CD4-positive, alpha-beta T cell treated with Interleukin-17A for 1 hour (primary cell): ENCODE data around the gene BDH1.

Experiments used
- DNase-seq: peaks from one replicate; pipeline ENCODE4 v3.0.0-alpha.2; 2020

Gene BDH1

DNA sequence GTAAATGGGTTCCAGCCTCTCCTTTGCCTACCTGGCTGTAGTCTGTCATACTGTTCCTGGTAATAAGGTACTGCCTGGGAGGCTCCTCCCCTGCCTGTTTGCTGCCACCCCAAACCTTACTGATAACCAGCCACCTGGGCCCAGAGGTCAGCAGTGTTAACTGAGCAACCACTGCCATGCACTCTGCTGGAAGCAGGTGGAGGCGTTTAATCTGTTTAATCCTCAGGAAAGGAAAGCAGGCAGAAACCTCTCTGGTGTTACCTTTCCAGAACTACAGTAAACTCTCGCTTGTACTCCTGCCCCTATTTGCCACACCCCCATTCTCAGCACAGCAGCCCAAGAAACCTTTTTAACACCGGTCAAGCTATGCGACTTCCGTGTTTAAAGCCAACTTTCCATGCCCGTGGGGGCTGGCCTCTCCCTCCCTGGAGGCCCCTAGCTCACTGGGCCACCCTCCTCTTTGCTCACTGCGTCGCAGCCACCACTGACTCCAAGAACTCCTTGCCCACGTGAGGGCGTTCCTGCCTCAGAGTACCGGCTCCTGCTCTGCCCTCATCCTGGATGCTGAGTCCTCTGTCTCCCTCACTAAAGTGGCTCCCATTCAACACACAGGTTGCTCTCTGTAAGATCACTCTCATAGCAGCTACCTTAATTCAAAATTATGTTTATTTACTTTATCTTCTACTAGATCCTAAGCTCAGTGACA lies 8.3 kb downstream of the BDH1 start:
- no peak for DNase-seq

DNA sequence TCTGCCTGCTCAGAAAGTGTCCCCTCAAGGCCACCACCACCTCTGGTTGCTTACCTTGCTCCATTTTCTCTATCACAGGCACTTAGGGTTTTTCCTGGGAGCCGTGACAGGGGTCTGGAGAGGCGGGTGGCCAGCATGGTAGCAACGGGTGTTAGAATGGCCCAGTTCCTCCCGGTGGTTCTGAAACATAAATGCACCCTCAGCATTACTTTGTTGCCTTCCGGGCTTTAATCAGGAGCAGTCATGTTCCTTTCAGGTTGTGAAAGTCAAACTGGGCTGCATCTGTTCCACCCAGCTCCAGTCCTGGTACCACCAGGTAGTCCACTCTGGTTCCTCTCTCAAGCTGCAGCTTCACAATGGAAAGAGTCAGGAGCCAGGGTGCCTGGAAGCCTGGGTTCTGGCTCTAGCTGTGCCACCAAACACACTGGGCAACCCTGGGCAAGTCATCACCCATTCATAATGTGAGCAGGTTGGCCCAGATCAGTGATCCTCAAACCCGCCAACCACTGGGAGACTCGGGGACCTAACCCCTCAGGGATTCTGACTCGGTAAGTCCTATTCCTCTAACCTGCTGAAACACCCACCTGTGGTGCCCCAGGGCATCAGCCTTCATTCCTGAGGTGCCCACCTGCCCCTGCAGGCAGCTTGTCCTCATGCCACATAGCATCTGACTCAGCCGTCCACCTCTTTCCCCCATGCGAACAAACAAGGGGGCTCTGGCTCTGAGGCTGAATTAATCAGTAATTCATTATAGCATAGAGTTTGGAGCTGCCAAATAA lies 9.3 kb downstream of the BDH1 start:
- no peak for DNase-seq

DNA sequence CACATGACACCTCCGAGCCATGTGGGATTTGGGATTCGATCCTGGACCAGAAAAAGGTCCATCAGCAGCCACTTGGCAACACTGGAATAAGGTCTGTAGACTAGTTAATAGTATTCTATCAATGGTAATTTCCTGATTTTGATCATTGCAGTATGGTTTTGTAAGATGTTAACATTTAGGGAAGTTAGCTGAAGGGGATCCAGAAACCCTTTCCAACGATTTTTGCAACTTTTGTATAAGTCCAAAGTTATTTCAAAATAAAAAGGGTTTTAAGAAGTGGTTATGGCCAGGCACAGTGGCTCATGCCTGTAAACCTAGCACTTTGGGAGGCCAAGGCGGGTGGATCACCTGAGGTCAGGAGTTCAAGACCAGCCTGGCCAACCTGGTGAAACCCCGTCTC lies 10.2 kb downstream of the BDH1 start:
- no peak for DNase-seq

DNA sequence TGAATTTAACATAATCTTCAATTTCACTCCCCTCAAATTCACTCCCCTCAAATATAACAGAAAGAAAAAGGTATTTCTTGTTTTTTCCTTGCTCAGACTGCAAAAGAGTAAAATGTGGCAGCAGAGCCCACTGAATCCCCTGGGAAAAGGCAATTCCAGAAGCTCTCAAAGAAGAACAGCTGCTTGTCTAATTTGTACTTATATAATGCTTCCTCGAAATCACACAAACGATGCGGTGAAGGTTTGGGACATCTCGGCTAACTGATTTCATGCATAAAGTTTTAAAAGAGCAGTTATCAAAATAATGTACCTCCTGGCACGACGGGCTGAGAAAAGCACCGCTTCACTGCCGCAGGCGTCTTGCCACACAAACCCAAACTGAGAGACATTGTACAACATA lies 10.7 kb downstream of the BDH1 start:
- DNase-seq, result no peak

DNA sequence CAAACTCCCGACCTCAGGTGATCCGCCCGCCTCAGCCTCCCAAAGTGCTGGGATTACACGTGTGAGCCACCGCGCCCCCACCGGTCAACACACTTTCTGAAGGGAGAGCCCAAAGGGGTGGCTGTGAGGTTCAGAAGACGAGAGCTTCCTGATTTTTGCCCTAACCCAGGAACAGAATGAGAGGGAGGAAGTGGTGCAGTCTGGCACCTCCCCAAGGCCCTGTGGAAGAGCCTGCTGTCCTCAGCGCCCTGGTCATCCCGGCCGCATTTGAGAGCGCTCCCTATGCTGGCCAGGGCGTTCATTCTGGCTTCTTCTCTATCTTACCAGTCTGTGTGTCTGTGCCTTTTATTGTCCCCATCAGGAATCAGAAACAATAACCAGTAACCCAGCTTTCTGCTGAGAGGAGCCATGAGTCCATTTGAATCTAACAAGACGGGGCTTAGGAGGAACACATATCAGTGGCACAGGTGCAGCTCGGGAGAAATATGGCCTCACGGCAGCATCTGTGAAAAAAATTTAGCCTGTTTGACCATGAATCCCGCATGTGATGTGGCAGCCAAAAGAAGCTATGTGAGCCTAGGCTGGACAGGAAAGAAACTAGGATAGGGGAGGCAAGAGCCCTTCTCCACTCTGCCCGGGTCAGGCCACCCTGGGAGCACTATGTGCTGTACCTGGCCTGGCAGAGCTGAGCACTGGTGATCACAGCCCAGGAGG lies 12.9 kb downstream of the BDH1 start:
- DNase-seq, result no peak

DNA sequence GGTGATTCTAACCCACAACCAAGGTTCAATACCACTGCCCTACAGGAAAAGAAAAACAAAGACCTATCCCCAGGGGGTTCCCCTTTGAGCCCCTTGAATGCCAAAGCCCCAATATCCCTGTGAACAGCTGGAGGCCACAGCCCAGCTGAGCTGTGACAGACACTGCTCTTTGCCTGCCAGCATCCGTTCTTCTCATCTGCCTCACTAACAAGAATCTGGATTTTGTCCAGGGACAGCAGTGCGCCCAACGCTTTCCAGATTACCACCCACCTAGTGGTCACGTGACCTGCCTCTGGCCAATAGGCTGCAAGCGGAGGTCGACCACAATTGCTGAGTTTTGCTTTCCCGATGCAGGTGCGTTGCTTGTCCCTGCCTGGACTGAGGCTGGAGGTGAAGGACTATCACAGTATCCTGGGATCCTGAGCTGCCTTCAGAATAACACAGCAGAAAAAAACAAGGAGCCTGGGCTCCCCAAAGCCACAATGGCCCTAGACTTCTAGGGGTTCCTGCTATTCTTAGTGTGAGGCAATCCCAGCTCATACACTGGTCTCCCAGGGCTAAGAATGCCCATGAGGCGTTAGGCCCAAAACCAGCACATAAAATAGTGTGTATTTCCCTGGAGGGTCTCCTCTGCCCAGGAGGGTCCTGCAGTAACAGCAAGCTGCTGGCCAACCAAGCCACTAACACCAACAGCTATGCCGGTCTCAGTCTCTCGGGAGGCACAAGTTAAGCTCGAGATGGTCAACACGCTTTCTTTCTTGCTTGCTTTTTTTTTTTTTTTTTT lies 13.8 kb downstream of the BDH1 start:
- DNase-seq, result no peak

DNA sequence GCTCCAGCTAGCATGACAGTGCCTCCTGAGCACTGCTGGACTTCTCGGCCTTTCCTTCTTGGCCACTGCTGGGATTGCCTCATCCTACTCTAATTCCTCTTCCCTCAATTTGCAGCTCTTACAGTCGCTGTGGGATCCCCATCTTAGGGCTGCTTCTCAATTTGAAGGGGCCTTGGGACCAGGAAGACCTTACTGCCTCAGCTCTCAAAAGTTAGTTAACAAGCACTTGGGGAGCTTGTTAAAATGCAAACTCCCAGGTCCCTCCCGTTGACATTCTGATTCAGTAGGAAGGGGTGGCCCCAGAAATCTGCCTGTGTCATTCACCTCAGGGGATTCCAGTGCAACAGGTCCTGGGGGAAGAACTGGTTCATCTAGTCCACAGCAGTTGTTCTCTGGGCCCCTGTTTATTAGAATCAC lies 14.8 kb downstream of the BDH1 start:
- DNase-seq, result no peak

DNA sequence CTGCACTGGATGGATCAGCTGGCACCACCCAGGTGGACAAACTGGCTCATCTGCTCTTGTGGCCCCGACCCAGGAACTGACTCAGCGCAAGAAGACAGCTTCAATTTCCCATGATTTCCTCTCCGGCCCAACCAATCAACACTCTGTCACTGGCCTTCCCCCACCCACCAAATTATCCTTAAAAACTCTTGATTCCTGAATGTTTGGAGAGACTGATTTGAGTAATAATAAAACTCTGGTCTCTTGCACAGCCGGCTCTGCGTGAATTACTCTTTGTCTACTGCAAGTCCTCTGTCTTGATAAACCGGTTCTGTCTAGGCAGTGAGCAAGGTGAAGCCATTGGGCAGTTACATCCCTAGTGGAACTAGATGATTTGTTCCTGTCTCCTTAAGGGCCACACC lies 16.1 kb downstream of the BDH1 start:
- no peak for DNase-seq

DNA sequence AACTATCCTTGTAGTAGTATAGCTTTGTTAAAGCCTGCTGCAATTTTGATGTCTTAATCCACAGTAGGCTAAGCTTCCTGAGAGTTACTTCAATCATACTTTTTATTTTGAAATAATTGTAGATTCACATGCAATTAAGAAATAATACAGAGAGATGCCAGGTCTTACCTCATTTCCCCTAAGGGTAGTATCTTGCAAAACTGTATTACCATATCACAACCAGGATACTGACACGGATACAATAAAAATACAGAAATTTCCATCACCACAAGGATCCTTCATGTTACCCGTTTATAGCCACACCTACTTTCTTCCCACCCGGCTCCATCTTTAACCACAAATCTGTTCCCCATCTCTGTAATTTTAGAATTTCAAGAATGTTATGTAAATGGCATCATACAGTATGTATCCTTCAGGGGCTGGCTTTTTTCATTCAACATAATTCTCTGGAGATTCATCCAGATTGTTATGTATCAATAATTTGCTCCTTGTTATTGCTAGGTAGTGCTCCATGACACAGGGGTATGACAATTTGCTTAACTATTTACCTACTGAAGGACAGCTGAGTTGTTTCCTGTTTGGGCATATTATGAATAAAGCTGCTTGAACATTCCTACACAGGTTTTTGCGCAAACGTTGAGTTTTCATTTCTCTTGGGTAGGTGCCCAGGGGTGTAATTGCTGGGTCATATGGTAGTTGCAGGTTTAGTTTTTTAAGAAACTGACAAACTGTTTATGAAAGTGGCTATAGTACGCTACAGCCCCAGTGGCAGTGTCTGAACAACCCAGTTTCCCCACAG lies 21.6 kb downstream of the BDH1 start:
- DNase-seq, result no peak

DNA sequence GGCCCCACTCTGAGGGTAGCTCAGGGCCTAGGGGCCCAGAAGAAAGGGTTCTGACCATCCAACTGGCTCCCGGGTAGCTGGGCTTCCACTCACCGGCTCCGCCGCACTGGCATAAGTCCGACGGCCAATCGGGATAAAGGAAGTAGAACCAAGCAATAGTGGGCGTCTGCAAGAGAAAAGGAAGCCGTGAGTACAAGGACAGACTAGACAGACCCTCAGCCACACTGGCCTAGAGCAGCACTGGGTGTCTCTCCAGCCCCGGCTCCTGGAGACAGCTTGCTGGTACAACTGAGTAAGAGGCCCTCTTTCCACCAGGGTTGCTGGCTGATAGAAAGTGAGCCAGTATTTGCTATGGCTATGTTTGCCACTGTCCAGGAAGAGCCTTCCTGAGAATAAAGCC lies 22.4 kb downstream of the BDH1 start:
- DNase-seq, result no peak

DNA sequence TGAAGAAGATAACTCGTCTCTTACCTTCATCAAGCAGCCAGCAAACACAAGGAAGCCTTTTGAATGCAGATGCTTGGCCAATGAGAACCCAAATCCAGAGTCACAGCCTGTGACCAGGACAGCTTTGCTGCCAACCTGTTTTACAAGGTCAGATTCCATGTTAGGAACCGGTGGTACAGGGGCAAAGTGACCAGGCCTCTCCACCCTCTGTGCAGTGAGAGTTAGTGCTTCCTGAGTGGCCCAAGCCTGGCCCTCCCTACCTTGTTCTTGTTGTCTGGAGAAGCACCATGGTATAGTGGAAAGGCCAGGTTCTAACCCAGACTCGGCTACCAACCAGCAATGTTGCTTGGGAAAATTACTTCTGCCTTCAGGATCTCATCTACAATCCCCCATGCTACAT lies 23.4 kb downstream of the BDH1 start:
- DNase-seq, result no peak

DNA sequence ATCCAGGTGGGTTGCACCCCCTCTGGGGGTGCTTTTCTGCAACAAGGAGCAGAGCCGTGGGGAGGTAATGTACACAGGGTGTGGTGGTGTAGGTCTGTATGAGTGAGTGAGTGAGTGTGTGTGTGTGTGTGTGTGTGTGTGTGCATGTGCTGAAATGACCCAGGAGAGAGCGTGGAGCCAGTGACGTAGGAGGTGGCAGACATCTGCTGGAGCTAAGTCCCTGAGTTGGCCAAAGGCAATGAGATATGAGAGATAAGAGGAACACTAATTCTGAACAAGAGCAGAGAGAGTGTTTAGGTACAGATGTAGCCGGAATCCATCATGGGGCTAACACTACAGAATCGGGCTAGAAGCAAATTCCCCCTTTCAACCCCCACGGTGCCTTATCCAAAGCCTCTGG lies 27.6 kb downstream of the BDH1 start:
- no peak for DNase-seq

DNA sequence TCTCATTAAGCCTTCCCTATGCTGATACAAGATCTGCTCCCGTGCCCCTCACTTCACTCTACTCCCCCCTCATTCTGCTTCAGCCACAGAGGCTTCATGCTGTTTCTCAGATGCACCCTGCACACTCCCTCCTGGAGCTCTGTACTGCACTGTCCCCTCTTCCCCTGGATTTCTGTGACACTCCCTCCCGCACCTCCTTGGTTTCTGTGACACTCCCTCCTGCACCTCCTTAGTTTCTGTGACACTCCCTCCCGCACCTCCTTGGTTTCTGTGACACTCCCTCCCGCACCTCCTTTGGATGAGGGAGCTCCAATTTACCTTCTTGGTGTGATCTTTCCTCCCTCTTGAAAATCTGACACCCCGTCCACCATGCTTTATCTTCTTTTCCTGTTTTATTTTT lies 28.2 kb downstream of the BDH1 start:
- no peak for DNase-seq

DNA sequence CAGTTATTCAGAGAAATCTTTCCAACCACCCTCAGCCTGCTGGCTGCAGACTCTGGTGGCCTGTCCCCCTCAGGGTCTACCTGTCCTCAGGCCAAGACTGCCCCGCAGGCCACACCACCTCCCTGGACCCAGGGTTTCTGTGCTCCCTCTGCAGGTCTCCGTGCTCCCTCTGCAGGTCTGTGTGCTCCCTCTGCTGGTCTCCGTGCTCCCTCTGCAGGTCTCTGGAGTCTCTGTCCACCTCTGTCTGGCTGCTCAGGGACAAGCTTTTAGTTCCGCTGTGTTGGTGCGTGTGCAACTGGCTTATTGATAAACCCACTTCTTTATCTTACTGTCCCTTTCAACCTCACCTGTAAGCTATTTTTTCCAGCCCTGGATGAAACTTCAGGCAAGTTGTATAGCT lies 30.1 kb downstream of the BDH1 start:
- DNase-seq, result no peak

DNA sequence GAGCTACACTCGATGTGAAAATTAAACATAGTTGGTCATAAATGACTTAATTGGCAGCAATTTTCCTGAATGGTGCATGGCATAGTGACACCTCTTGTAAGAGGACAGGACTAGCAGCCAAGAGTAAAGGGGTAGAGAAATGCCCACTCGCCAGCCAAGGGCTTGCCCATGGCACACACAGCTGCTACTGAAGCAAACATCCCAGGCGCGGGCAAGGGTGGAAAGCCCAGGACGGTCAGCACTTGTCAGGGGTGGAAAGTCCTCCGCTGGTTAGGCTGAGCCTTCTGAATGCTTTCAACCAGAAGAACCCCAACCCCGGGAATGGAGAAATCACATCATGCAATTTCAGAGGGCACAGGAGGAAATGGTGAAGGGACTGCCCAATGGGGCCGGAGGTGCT lies 31.6 kb downstream of the BDH1 start:
- no peak for DNase-seq

DNA sequence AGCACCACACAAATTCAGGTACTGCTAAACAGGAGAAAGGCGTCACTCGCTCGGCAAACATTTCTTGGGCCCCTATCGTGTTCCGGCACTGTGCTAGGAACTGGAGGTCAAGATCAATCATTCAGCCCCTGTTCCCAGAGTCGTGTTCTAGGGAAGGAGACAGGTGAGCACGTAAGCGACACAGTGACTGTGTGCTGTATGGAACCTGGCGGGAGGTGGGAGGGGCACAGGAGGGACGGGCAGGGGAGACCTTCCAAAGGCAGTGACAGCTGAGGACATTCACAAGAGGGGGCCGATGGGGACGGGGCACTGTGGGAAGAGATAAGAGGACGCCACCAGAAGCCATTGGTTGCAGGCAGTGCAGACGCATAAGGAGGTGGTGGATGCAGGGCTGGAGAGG lies 32.2 kb downstream of the BDH1 start:
- no peak for DNase-seq

DNA sequence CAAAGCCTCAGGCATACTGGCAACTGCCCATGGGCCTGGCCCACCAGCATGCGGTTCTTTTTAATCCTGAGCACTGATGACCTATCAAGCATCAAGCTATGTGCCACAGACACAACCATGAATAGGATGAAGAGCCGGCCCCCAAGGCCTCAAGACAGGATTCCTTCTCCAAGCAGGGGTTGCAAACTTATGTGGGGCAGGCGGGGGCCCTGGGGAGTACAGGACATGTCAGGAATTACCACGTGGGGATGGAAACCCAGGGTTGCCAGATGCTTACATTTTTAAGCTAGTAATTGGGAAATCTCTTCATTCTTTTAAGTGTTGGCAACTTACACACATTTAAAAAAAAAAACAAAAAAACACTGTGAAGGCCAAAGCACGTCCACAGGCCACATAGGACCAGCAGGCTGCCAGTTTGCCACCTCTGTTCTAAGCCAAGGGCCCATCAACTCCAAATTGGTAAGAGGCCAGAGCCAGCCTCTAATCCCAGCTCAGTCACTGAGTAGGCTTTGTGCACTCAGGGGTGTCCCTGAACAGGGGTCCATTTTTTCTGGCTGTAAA lies 32.8 kb downstream of the BDH1 start:
- DNase-seq, result no peak

DNA sequence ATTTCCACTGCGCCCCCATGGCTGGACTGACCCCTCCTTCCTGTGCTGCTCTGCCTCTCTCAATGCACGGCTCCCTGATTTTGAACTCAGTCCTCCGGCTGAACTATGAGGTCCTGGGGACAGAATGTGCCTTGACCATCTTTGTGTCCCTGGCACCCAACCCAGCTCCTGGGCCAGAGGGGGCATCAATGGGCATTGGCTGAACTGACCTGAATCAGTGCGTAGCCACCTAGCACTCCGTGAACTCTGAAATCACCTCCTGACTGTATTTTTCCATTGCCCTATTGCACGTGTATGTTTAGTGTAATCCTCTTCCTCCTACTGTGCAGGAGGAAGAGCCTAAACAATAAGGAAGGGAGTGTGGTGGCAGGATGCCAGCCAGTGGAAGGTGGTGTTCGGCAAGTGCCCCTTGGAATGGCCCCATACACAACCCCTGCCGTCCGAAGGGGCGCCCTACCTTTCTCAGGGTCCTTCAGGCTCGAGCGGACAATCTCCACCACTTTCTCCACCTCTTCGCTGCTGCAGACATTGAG lies 33.5 kb downstream of the BDH1 start:
- DNase-seq, result no peak

DNA sequence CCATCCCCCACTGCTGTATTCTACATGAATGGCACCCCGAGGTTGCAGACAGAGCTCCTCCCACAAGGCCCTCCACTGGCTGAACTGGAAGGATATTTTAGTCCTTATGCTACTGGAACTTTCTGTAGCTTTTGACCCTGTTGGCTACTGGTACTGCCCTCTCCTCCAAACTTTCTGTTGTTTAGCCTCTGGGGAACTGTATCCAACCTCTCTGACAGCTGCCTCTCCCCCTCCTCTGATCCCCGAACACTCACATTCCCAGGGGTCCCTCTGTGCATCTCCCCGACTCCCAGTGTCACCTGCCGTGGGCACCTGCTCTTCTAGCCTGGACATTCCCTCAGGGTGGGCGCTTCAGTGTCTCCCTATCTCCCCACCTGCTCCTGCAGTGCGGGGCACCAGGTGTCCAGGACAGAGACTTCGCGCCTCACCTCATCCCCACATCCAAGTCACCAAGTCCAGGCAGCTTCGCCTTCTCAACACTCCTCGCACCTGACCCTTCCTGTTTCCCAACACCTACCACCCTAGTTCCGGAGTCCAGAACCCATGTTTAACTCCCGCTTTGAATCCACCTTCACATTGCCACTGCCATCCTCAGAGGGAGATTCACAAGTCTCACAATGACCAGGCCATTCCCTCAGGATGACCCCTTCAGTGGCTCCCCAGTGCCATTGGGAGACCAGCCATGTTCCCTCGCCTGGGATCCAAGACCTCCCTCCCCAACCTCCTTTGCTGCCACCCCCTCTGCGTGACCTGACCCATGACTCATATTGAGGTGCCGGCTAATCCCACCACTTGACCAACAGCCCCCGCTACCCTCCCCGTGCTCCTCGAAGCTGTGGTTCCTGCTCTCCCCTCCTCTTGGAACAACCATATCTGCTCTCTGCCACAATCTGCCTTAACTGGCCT lies 34.2 kb downstream of the BDH1 start:
- DNase-seq, result no peak
